Measurements from ENCODE around the gene NTMT1.
A peak's percentile ranks its signal among the peaks of the same experiment; 100 is the strongest.
"Not testable (repeated sequence)": the region's sequence is repeated elsewhere in the genome, so short reads cannot be mapped to it uniquely, and the experiment has no call there.

The NTMT1 gene

DNA sequence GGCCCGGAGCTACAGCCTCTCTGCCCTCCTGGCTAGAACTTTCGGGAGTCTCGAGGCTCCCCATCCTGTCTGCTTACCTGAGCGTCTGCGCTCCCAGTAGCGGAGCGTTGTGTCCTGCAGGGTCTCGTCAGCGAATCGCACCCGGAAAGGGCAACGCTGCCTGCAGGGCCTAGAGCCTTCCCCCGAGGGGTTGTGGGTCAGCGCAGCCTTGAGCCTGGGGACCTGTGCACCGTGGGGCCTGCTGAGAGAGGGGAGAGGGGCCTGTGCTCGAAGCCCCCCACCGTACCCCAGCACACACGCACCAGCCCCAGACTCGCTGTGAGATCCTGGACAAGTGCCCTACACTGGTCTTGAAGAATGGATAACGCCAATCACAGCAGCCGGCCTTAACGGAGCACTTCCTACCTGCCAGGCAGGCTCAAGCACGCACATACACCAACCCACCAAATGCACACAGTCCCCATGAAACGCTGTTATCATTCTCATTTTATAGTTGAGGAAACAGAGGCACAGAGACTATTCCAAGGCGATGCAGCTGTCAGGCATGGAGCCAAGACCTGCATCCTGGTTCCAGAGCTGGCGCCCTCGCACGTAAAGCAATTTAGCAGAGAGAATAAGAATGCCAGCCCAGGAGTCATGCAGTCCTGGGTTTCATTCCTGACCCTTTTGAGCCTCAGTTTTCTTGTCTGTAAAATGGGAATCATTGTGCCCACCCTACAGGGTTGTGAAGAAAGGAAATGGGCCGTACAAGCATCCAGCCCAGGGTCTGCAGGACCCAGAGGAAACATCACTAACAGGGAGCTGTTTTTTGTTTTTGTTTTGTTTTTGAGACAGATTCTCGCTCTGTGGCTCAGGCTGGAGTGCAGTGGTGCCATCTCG is 10.3 kb upstream of the NTMT1 start:
- no peak for DNase-seq

DNA sequence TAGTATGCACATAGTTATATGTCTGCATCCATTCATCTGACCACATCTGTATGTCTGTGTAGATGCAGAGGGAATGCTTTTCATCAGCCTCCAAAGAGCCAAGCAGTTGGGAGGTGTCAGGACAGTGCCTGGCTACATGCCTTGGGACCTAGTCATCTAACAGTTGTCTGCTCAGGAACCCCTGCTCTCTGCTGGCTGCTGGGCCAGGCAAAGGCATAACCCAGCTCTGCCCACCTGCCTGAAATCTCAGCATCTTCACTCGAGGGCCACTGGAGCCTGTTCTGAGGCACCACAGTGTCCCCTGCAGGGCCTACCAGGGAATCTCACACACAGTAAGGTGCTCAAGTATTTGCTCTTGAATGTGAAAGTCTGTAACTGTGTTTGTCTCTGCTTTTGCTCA is 8.8 kb upstream of the NTMT1 start:
- no peak for DNase-seq

DNA sequence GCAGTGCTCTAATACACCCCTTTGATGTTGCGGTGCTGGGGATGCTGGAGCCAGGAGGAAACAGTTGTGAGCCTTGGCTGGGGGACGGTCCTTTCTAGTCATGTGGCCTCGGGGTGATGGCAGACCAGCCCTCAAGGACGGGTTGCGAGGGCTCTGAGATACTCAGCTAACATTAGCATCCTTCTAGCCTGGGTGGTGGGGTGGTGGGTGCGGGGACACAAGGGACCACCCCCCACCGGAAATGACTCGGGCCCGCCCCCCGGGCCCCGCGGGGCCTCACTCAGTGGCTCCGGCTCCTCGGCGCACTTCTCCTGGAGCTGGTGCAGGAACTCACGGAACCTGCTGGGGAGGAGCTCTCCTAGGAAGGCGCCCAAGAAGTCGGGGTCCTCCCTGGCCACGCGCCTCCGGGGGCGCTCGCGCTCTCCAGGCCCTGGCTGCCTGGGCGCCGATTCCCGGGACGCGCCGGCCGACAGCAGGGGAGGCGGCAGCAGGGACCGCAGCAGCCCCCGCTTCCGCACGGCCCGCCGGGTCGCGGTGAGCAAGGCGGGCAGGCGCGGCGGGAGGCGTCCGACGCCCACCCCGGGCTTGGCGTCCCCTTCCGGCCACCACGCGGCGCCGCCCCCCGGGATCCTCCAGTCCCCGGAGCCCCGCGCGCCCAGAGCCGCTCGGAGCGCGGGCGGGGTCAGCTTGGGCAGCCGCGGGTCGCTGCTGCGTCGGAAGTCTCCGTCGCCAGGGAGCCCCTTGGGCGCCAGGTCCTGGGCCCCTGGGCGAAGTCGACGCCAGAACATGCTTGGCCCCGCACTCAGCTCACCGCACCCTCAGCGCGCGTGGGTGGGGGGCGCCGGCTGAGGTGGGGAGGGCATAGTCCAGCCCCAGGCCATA is 5.9 kb upstream of the NTMT1 start:
- no peak for DNase-seq

DNA sequence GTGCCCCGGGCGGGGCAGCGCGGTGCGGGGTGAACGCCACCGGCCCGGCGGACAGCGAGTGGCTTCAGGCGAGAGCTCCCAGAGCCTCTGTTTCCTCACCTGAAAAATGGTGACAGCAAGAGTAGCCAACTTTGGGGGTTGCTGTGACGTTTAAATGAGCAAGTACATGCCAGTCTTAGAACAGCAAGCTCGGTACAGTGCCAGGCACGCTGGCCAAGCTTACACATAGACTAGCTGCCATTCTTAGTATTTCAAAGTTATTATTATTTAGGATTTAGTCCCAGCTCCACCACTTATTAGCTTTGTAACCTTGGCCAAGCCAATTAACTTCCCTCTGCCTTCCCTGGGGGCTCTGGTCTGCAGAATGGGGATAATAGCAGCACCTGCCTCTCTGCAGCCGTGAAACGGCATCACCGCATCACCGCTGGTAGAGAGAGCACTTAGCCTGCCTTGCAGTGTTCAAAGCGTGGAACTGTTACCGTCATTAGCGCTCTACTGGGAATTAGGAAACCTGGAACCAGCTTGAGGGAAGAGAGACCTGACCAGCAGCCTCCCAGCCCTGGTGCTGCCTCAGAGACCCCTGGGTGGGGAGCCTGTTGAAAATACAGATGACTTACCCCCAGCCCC is 5.2 kb upstream of the NTMT1 start, which contains the start of gene C9orf50:
Gene C9orf50 (minus strand): TSS at position 433 of the 627 bp plus-strand sequence. CDS start 527 bp downstream, outside the sequence.
- no peak for DNase-seq

DNA sequence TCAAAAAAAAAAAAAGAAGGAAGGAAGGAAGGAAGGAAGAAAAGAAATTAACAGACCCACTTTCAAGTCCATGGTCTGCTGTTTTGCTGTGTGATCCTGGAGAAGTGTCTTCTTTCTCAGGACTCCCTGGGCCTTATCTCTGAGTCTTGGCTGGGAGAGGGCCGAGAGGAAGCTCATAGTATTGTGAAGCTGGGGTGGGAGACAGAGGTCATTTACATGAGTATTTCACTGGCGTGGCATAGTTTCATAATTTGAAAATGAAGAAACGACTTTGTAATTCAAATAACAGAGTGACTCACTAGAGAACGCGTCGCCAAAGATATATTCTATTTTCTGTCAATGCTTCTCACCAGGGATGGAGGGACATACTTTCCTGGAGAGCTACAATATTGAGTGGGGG is 2.6 kb upstream of the NTMT1 start:
- DNase-seq = no peak

DNA sequence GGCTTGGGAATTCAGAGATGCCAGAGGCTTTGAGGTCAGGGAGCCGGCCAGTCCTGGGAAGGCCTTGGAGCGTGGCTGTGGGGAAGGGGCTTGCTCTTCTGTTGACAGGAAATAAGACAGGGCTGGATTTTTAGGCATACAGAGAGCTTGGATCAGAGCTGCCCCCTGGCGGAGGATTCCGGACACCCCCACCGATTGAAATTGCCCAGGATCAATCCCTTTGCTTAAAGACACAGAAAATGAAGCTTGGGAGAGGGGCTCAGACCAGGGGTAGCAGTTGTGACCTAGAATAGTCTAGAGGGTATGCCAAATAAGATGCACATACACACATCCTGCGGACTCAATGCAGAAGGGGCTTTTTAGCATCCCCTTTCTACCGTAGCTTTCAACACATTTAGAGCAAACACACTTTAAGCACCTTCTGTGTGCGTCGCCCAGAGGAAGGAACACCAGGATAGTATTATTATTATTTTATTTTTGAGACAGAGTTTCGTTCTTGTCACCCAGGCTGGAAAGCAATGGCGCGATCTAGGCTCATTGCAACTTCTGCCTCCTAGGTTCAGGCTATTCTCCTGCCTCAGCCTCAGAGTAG is 1.7 kb upstream of the NTMT1 start:
- DNase-seq = peak; percentile 77

DNA sequence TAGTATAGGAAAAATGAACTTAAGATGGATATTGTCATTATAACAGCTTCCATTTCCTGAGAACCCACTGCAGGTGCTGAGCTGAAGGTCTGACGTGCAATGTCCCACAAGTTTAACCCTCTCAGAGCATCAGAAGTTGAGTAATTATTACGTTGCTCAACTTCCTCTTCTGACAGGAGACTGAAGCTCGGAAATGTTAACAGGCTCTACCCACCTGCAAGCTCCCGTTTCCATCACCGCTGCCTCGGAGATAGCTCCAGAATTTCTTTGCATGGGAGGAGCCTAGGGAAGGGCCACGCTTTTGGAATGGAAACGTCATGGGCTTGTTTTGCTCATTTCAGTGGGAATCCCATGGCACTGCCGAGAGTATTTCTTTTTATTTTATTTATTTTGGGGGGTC is 1.0 kb upstream of the NTMT1 start:
- no peak for DNase-seq

DNA sequence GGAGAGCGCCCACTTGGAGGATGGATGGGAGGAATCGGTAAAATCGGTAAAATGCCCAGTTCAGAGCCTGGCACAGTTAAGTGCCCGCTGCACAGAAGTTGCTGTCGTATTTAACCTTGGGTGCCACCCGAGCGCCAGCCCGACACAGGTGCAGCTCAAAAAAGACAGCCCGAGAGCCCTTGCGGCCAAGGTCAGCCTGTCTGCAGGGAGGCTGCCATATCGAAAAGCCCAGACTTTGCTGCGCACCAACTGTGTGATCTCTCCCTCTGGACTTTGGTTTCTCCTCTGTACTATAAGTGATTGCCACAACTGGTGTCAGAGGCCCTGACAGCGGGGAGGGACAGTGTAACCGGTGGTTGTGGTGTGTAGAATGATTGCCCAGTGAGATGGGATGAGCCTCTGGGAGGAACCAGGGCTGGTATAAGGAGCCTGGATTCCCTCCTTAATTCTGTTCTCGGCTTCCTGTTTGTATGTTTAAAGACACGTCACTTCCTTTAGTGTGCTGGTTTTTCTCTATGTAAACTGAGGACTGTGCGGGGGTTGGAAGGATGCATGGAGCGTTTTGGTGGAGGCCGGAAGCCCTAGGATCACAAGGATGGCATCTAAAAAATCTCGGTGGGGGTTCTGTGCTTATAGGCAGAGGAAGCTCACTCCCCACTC is 792 bp downstream of the NTMT1 start:
- DNase-seq = peak; percentile 40

DNA sequence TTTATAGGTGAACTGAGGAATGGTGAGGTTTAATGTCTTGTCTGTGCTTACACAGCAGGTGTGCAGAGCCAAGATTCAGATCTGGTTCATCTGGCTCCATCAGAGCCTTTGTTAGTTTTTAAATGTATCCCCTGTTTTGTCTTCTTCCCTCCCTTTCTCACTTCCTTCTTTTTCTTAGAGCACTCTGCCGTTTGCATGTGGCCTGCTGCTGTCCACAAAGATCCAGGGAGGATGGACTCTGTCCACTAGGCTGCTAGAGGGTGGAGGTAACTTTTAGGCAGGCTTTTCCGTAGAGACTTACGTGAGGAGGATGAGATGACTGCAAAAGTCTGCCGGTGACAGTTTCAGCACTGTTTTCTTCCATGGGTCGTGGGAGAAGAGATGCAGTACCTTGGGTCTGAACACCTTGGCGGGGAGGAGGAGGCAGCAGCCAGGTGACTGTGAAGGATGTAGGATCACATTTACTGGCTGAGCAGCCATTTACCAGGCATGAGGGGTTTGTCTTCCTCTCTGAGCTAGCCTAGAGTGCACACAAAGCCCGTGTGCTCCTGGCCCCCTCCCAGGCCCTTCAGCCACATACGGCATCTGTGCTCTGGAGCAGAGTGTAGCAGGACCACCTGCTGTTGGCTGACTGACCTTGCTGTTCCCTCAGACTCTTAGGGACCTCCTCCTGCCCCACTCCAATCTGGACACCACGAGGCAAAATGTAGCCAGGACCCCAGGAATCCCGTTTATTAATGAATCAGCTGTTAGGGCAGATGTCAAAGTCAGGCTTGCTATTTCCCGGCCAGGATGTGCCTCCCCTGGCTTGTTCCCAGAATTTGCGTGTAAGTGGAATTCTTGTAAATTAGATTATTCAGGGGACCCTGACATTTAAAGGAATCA is 1.8 kb downstream of the NTMT1 start:
- DNase-seq = no peak

DNA sequence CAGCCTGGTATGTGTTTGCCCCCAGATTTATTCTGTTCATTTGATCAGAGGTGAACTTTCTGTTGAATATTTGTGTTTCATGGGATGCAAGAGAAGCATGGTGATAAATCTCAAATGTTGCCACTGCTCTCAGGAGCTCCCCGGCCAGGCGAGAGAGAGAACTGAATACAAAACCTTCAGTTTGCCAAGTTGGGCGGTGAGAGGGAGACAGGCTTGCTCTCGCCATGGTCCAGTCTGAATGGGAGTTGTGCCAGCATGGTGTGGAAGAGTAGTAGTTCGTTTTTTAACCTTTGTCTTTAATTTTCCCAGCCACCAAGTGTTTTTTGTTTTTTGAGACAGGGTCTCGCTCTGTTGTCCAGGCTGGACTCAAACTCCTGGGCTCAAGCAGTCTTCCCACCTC is 2.7 kb downstream of the NTMT1 start:
- no peak for DNase-seq

DNA sequence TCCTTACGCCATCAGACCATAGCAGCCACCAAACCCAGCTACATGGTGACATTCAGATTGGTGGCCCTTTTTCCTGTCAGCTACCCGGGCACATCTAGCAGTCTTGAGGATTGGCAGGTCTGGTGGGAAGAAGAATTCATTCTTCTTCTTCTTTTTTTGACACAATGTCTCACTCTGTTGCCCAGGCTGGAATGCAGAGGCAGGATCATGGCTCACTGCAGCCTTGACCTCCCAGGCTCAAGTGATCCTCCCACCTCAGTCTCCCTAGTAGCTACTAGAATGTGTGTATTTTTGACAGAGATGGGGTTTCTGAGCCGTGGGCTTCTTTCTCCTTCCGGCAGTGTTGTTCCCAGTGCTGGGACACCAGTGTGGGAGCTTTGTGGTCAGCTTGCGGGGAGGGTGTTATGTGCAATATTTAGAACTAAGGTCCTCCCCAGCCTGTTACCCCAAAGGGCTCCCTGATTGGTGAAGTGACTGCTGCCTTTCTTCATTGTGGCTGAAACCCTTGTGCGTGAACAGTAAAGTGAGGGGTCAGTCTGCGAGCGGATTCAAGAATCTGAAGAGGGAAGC is 3.4 kb downstream of the NTMT1 start:
- no peak for DNase-seq

DNA sequence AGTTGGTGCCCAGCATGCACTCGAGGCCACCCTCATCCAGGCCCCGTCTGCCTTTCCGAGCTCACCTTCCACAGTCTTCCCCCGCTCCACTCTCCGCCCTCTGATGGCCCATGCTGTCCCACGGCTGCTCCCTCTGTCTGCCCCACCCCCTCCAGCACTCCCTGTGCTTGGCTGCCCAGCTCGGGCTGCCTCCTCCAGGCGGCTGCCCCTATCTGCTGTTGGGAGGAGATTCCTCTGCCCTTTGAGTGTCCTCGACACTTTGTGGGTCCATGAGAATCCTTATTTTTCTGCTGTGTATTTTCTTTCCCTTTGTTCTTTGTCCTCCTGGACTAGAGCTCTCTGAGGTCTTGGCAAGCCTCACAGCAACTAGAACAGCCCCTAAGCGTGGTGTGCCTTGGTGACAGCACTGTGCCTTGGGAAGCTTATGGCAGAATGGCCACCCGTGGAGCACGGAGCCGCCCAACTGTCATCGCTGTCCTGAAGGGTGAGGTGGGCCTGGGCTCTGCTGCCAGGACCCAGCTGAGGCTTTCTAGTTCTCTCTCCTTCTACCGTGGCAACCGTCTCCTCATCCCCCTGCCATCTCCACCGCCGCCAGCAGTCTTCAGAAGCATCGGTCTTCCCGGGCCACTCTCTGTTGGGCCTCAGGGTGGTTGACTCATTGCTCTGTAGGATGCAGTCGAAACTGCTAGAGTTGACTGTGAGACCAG is 5.2 kb downstream of the NTMT1 start:
- no peak for DNase-seq

DNA sequence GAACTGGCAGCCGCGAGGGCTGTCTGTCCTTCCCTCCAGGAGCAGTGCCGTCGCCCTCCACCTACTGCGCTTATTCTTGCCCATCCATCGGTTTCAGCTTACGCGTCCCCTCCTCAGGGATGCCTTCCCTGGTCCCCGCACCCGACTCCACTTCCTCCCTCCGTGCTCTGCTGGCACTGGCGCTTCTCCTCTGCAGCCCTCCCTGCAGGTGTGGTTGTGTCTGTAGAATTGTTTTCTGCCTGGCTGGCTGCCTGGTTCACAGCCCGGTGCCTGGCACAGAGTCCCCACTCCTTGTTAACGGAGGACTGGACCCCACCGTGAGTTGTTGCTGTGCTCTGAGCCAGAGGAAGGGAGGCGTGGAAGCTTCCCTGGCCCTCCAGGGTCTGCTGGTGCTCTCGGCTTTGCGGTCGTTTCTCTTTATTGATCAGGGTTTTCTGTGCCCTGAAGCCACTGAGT is 5.7 kb downstream of the NTMT1 start:
- DNase-seq = no peak

DNA sequence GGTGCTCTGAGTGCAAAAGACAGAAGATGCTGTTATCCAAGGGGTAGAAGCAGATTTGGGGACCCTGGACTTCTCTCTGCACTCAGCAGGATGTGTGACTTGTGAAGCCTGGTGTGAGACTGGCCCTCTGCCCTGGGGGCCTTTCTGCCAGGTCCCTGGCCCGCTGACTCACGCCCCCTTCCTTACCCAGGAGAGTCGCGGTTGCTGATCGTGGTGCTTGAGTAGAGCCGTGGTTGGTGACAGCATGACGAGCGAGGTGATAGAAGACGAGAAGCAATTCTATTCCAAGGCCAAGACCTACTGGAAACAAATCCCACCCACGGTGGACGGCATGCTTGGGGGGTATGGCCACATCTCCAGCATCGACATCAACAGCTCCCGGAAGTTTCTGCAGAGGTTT is 6.5 kb downstream of the NTMT1 start:
- DNase-seq = no peak

DNA sequence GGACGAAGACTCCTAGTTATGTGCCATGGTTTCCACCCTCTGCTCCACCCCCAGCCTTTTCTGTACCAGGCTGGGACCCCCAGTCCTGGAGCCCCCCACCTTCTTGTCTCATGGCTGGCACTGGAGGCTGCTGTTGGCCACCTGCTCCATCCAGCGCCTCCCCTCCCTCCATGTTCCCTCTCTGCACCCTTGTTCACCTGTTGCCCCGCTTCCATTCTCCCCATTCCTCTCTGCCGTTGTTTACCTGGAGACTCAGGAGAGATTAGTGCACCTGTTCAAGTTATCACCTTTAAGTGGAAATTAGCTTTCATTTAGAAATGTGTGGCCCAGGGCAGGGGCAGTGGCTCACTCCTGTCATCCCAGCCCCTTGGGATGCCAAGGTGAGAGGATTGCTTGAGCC is 7.2 kb downstream of the NTMT1 start:
- no peak for DNase-seq

DNA sequence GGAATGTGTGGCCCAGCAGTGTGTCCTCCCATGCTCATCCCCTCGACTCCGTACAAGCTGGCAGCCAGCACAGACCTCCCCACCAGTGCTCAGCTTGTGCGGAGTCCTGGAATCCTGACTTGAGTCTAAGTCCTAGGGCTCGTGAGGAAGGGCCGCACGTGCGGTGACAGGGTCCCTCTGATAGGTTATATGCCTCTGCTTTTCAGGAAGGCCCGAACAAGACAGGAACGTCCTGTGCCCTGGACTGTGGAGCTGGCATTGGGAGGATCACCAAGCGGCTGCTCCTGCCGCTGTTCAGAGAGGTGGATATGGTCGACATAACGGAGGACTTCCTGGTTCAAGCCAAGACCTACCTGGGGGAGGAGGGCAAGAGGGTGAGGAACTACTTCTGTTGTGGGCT is 7.9 kb downstream of the NTMT1 start:
- no peak for DNase-seq

DNA sequence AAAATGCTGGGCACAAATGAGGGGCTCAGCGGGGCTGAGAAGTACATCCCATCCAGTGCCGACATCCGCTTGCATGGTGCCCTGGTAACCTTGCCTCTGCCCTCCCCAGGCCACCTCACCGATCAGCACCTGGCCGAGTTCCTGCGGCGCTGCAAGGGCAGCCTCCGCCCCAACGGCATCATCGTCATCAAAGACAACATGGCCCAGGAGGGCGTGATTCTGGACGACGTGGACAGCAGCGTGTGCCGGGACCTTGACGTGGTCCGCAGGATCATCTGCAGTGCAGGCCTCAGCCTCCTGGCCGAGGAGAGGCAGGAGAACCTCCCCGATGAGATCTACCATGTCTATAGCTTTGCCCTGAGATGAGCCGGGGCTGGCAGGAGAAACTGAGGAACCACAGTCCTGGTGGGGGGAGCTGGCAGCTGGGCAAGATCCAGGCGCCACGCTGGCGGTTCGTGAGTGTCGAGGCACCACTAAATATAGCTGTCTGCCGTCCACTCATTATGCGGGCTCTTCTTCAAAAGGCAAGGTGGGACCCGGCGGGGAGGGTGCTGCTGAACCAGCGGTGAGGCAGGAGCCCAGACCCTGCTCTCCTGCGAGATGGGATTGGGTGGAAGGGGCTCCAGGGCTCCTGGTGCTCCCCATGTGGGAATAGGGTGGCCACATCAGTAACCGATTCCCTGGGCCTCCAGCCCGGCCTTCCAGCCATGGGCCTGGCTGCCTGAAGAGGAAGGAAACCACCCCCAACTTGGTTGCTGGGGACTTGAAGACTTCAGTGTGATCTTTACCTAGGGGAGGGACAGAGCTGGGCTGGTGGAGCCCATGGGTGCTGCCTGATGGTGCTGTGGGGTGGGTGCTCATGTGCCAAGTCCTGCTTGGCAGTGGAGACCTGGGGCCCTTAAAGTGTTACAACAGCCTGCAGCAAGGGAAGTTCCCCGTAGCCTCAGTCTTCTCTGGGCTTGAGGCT is 9.4 kb downstream of the NTMT1 start:
- no peak for DNase-seq

DNA sequence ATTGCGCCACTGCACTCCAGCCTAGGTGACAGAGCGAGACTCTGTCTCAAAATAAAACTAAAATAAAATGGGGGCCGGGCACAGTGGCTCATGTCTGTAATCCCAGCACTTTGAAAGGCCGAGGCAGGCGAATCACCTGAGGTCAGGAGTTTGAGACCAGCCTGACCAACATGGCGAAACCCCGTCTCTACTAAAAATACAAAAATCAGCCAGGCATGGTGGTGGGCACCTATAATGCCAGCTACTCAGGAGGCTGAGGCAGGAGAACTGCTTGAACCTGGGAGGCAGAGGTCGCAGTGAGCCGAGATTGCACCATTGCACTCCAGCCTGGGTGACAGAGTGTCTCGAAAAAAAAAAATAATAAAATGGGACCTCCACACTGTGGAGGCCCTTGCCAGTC is 10.4 kb downstream of the NTMT1 start:
- DNase-seq = not testable (repeated sequence)

DNA sequence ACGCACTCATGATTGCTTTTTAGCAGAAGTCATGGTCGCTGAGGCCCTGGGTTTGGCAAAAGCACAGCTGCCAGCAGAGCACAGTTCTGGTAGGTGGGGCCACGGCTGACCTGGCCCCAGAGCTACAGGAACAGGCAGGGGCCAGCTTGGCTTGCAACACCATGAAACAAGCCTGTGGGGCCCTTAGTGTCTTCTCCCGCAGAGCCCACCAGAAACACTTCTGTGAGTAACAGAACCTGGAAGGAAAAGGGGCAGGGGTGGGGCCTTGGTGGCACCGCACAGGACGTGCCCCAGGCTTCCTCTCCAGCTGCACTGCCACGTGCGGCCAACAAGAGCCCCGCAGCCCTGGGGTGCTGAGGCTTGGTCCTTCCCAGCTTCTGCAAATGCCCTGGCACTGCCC is 11.1 kb downstream of the NTMT1 start:
- no peak for DNase-seq

Data from activated naive CD4-positive, alpha-beta T cell treated with anti-CD3 and anti-CD28 coated beads, Interleukin-2, amount 50 U/mL, for 16 hours (primary cell).